Neuronal stem cell (in vitro differentiated cells): ENCODE results near the gene HMGCL. TPM values are rescaled to one million over a fixed set of nuclear protein-coding genes. Genes with fewer than 3 reads are reported as not detected.

ENCODE experiments used
- DNase-seq: peaks from one replicate; pipeline ENCODE4 v3.0.0-alpha.2; 2013; ENCODE audit warnings: low spot score
- H2AFZ ChIP-seq: one replicate; pipeline ENCODE4 v1.6.1; 2013; ENCODE audit warnings: mild to moderate bottlenecking, low read length, inconsistent platforms
- H2AK5ac ChIP-seq: 2 replicates; pipeline ENCODE4 v1.6.1; 2013; ENCODE audit warnings: low read depth, mild to moderate bottlenecking, inconsistent platforms, low read length, moderate library complexity, mixed read lengths
- H2BK120ac ChIP-seq: 2 replicates; pipeline ENCODE4 v1.6.1; 2013; ENCODE audit warnings: low read depth, mild to moderate bottlenecking, inconsistent platforms, low read length, moderate library complexity, mixed read lengths
- H2BK12ac ChIP-seq: one replicate; pipeline ENCODE4 v1.6.1; 2013; ENCODE audit warnings: low read length, inconsistent platforms
- H2BK15ac ChIP-seq: 2 replicates; pipeline ENCODE4 v1.6.1; 2013; ENCODE audit warnings: mild to moderate bottlenecking, low read length, inconsistent platforms, mixed read lengths
- H2BK5ac ChIP-seq: one replicate; pipeline ENCODE4 v1.6.1; 2013; ENCODE audit warnings: inconsistent platforms, mild to moderate bottlenecking, low read length, moderate library complexity
- H3K14ac ChIP-seq: one replicate; pipeline ENCODE4 v1.6.1; 2013; ENCODE audit warnings: low read length, inconsistent platforms
- H3K18ac ChIP-seq: 2 replicates; pipeline ENCODE4 v1.6.1; 2013; ENCODE audit warnings: low read length, inconsistent platforms
- H3K23ac ChIP-seq: 2 replicates; pipeline ENCODE4 v1.6.1; 2013; ENCODE audit warnings: low read depth, mild to moderate bottlenecking, mixed read lengths, low read length, inconsistent platforms; ENCODE audit not compliant: poor library complexity
- H3K27ac ChIP-seq: replicated peaks from 3 replicates; pipeline ENCODE4 v1.5.1; 2013; ENCODE audit warnings: low read length, inconsistent platforms
- H3K27me3 ChIP-seq, 3 experiments: 2 replicates each; pipeline ENCODE4 v1.6.1; 2013; ENCODE audit warnings: low read length in 3 of 3, mild to moderate bottlenecking in 2 of 3, inconsistent platforms in 1 of 3, low read depth in 1 of 3, mixed read lengths in 1 of 3, moderate library complexity in 1 of 3; ENCODE audit not compliant: control insufficient read depth in 3 of 3, insufficient read depth in 3 of 3
- H3K36me3 ChIP-seq, 2 donors: replicated peaks in 1 of 2; 2 replicates each; pipeline ENCODE4 v1.6.1; 2013; ENCODE audit warnings: low read length in 2 of 2; ENCODE audit not compliant: control insufficient read depth in 2 of 2, insufficient read depth in 2 of 2
- H3K4ac ChIP-seq: 2 replicates; pipeline ENCODE4 v1.6.1; 2013; ENCODE audit warnings: inconsistent platforms, mild to moderate bottlenecking, low read length, moderate library complexity
- H3K4me1 ChIP-seq, 2 donors: 1 replicate in 1 of 2; 2 replicates in 1 of 2; pipeline ENCODE4 v1.6.1; 2013; ENCODE audit warnings: low read length in 2 of 2, low read depth in 1 of 2; ENCODE audit not compliant: control insufficient read depth in 2 of 2, insufficient read depth in 1 of 2
- H3K4me2 ChIP-seq: one replicate; pipeline ENCODE4 v1.6.1; 2013; ENCODE audit warnings: mild to moderate bottlenecking, low read length, inconsistent platforms; ENCODE audit not compliant: insufficient read depth, poor library complexity, severe bottlenecking
- H3K4me3 ChIP-seq, 2 donors: 2 replicates each; pipeline ENCODE4 v1.5.1; 2013; ENCODE audit warnings: low read length in 2 of 2, mild to moderate bottlenecking in 2 of 2, inconsistent platforms in 1 of 2, moderate library complexity in 1 of 2
- H3K79me1 ChIP-seq: one replicate; pipeline ENCODE4 v1.6.1; 2013; ENCODE audit warnings: low read depth, mild to moderate bottlenecking, inconsistent platforms, low read length, moderate library complexity
- H3K9ac ChIP-seq: one replicate; pipeline ENCODE4 v1.6.1; 2013; ENCODE audit warnings: mild to moderate bottlenecking, low read depth, low read length, inconsistent platforms; ENCODE audit not compliant: poor library complexity
- H3K9me3 ChIP-seq, 2 donors: replicated peaks in 1 of 2; 2 replicates each; pipeline versions ENCODE3 to v1.6.1; 2013; ENCODE audit warnings: low read length in 2 of 2, mild to moderate bottlenecking in 2 of 2, inconsistent platforms in 1 of 2, low read depth in 1 of 2, mixed read lengths in 1 of 2, moderate library complexity in 1 of 2; ENCODE audit not compliant: control insufficient read depth in 2 of 2, insufficient read depth in 1 of 2
- H4K8ac ChIP-seq: one replicate; pipeline ENCODE4 v1.6.1; 2013; ENCODE audit warnings: low read depth, mild to moderate bottlenecking, inconsistent platforms, low read length, moderate library complexity
- H4K91ac ChIP-seq: one replicate; pipeline ENCODE4 v1.6.1; 2013; ENCODE audit warnings: low read length, low read depth, mild to moderate bottlenecking, inconsistent platforms; ENCODE audit not compliant: poor library complexity
- WGBS, 2 donors: extraction: QIAGEN DNeasy Blood & Tissue Kit; methylation state at CpG; one replicate each; pipeline ENCODE4 v1.1.7; 2013; ENCODE audit warnings: missing lambda C conversion rate in 2 of 2, mixed read lengths in 1 of 2; ENCODE audit not compliant: insufficient read length in 2 of 2, insufficient replicate concordance in 1 of 2; ENCODE audit errors: extremely low coverage in 2 of 2; 5-methylcytosine and 5-hydroxymethylcytosine counted together
- polyA plus RNA-seq, 2 experiments: library from polyadenylated mRNA; stranded (reverse); fragments of 200-250 nt; gene quantifications; one replicate each; pipeline ENCODE4 v1.2.3, GENCODE V29; 2013

HMGCL gene
- 16.0 TPM for polyA plus RNA-seq (2013, experiment 1 of 2)
- 15.8 TPM for polyA plus RNA-seq (2013, experiment 2 of 2)

- peak; percentile 83 for DNase-seq
- peak within 1 kb of the TSS; percentile 98 for H3K18ac ChIP-seq
- no peak within 1 kb of the TSS for H2BK15ac ChIP-seq
- no peaks in the 10 kb centered on the region for H3K4me1 ChIP-seq
- H2BK5ac ChIP-seq = no peak within 1 kb of the TSS
- H2BK120ac ChIP-seq = no peak within 1 kb of the TSS
- no peaks in the 10 kb centered on the region for H3K9me3 ChIP-seq
- no CpG with 5 or more reads among the region's 42 CpGs for WGBS, 2 donors
- no peak within 1 kb of the TSS for H4K8ac ChIP-seq
- no peaks in the 10 kb centered on the region for H3K79me1 ChIP-seq
- H3K4me2 ChIP-seq = peak within 1 kb of the TSS; percentile 74
- H4K91ac ChIP-seq = no peak within 1 kb of the TSS
- H3K27ac ChIP-seq = peak within 1 kb of the TSS; percentile 79
- H2AK5ac ChIP-seq = no peak within 1 kb of the TSS
- H3K23ac ChIP-seq = peak within 1 kb of the TSS; percentile 95
- H2AFZ ChIP-seq = peak within 1 kb of the TSS; percentile 93
- H2BK12ac ChIP-seq = no peak within 1 kb of the TSS
- H3K27me3 ChIP-seq = no peaks in the 10 kb centered on the region
- no peak within 1 kb of the TSS for H3K4ac ChIP-seq
- H3K36me3 ChIP-seq = peaks cover 0 to under 1% of the 10 kb centered on the region in 2 donors
- H3K9ac ChIP-seq = peak within 1 kb of the TSS; percentile 88
- peak within 1 kb of the TSS; percentile 96 to 100 for H3K4me3 ChIP-seq
- no peak within 1 kb of the TSS for H3K14ac ChIP-seq
Measured at GRCh38 chr1:23825076-23825761, at the start of gene HMGCL. Gene HMGCL (minus strand): TSS chr1:23825429. CDS start chr1:23825415, 14 bp downstream.

DNA sequence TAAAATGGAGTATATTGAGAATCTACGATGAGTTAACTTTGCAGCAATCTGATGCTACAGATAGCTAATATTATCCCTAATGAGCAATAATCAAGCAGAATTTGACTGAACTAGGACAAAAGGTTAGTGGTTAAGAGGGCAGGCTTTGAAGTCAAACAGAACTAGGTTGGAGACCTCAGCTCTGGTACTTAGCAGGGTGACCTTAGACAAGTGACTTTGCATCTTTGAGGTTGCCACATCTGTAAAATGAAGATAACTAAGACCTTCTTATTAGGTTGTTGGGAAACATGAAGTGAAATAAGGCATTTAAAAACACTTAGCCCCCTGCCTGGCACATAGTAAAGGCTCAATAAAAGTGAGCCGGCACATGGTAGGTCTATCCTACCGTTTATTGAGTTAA is 47.2 kb upstream of the HMGCL start:
- Histone ChIP-seq H3K4me2 (no peak overlapping the region), H3K4me3 (no peak overlapping the region), H3K79me1 (peaks cover 2% of the 10 kb centered on the region), H3K36me3 (no peaks in the 10 kb centered on the region), H2AFZ (no peak overlapping the region), H3K4me1 (peaks cover 1 to 2% of the 10 kb centered on the region in 2 donors), H3K14ac (no peak overlapping the region), H3K18ac (no peak overlapping the region), H3K27ac (no peak overlapping the region), H2BK5ac (no peak overlapping the region), H3K27me3 (peaks cover 0 to 25% (median 13%) of the 10 kb centered on the region in 3 experiments), H3K4ac (no peak overlapping the region), H3K23ac (no peak overlapping the region), H2BK120ac (no peak overlapping the region), H3K9ac (no peak overlapping the region), H4K8ac (no peak overlapping the region), H2BK12ac (no peak overlapping the region), H2BK15ac (no peak overlapping the region), H4K91ac (no peak overlapping the region), H2AK5ac (no peak overlapping the region), H3K9me3 (no peaks in the 10 kb centered on the region)
- no CpG with 5 or more reads among the region's 3 CpGs for WGBS, 2 donors
- no peak for DNase-seq

- H2AFZ ChIP-seq = peak overlapping the region; percentile 99
- H2BK15ac ChIP-seq = no peak overlapping the region
- no peak overlapping the region for H2BK12ac ChIP-seq
- H2BK5ac ChIP-seq = no peak overlapping the region
- H3K23ac ChIP-seq = no peak overlapping the region
- no peak overlapping the region for H2AK5ac ChIP-seq
- no peak overlapping the region for H3K4ac ChIP-seq
- H3K14ac ChIP-seq = no peak overlapping the region
- H3K4me2 ChIP-seq = no peak overlapping the region
- H3K27me3 ChIP-seq = peaks cover 0 to 32% (median 24%) of the 10 kb centered on the region in 3 experiments
- no peak overlapping the region for H3K18ac ChIP-seq
- no peak for DNase-seq
- H3K4me3 ChIP-seq = no peak overlapping the region
- no peak overlapping the region for H2BK120ac ChIP-seq
- no CpG with 5 or more reads among the region's 10 CpGs for WGBS, 2 donors
- no peak overlapping the region for H4K91ac ChIP-seq
- no peaks in the 10 kb centered on the region for H3K79me1 ChIP-seq
- H3K36me3 ChIP-seq = no peaks in the 10 kb centered on the region
- peaks cover 2 to 3% of the 10 kb centered on the region in 2 donors for H3K4me1 ChIP-seq
- no peak overlapping the region for H3K27ac ChIP-seq
- H3K9me3 ChIP-seq = no peaks in the 10 kb centered on the region
- no peak overlapping the region for H4K8ac ChIP-seq
- no peak overlapping the region for H3K9ac ChIP-seq
Measured at GRCh38 chr1:23869051-23869450, 43.8 kb upstream of the HMGCL start.

GRCh38 chr1:23868557-23869016 is 43.4 kb upstream of the HMGCL start:
- no CpG with 5 or more reads among the region's 20 CpGs for WGBS, 2 donors
- peak overlapping the region; percentile 76 for H3K23ac ChIP-seq

More at GRCh38 chr1:23868557-23869016, 43.4 kb upstream of the HMGCL start:
- H3K4me1 ChIP-seq = peaks cover 2 to 3% of the 10 kb centered on the region in 2 donors
- H3K9ac ChIP-seq = no peak overlapping the region
- no peak overlapping the region for H4K91ac ChIP-seq
- H3K14ac ChIP-seq = no peak overlapping the region
- no peak overlapping the region for H3K27ac ChIP-seq
- H3K27me3 ChIP-seq = peaks cover 0 to 30% (median 24%) of the 10 kb centered on the region in 3 experiments
- no peak overlapping the region for H2AK5ac ChIP-seq
- no peaks in the 10 kb centered on the region for H3K36me3 ChIP-seq
- H2BK120ac ChIP-seq = no peak overlapping the region
- H3K4me3 ChIP-seq = peak overlapping the region in 1 of 2 donors; percentile 80
- H3K4me2 ChIP-seq = peak overlapping the region; percentile 19
- no peak overlapping the region for H2BK15ac ChIP-seq
- DNase-seq = no peak
- H3K79me1 ChIP-seq = no peaks in the 10 kb centered on the region
- H4K8ac ChIP-seq = no peak overlapping the region
- H2AFZ ChIP-seq = peak overlapping the region; percentile 99
- H2BK12ac ChIP-seq = no peak overlapping the region
- H3K9me3 ChIP-seq = no peaks in the 10 kb centered on the region
- no peak overlapping the region for H2BK5ac ChIP-seq
- H3K18ac ChIP-seq = no peak overlapping the region
- H3K4ac ChIP-seq = no peak overlapping the region
